IMR-90 (cell line): ENCODE results near the gene CARMIL1. TPM values are rescaled to one million over a fixed set of nuclear protein-coding genes. Genes with fewer than 3 reads are reported as not detected.
A peak's percentile ranks its signal among the peaks of the same experiment; 100 is the strongest.

ENCODE experiments used
- ATAC-seq: fragments of 200-7000 bp; cut with Tn5 transposase; 2 replicates; pipeline ENCODE4 v1.9.1; 2020; ENCODE audit warnings: low read depth, mild to moderate bottlenecking, moderate library complexity
- BruUV-seq: library from RNA; stranded (reverse); fragments of 400-500 nt; replicated peaks from 2 replicates; lab custom pipeline; 2021; lab: Mats Ljungman, UMichigan
- CTCF ChIA-PET: fragments of 300-600 bp; formaldehyde crosslinking; extraction: SDS; loops from one replicate; lab custom pipeline; 2021; ENCODE audit warnings: antibody characterized with exemption; lab: Yijun Ruan, JAX
- POLR2A ChIA-PET: fragments of 300-600 bp; sonication (Branson Sonifier 250); formaldehyde crosslinking; loops from one replicate; lab custom pipeline; 2022; ENCODE audit warnings: antibody characterized with exemption; ENCODE audit not compliant: unreplicated experiment; lab: Charles Lee
- DNase-seq: peaks from one replicate; pipeline ENCODE4 v3.0.0; 2013
- H2AFZ ChIP-seq: replicated peaks from 2 replicates; pipeline ENCODE3; 2013; ENCODE audit warnings: low read length, mild to moderate bottlenecking; ENCODE audit not compliant: poor library complexity
- H2AK5ac ChIP-seq: 2 replicates; pipeline ENCODE4 v1.6.1; 2013; ENCODE audit warnings: low read depth, low read length, inconsistent platforms
- H2AK9ac ChIP-seq: replicated peaks from 2 replicates; pipeline ENCODE3; 2013; ENCODE audit warnings: mild to moderate bottlenecking, low read depth, low read length, moderate library complexity; ENCODE audit not compliant: poor library complexity
- H2BK120ac ChIP-seq: 2 replicates; pipeline ENCODE4 v1.6.1; 2013; ENCODE audit warnings: low read depth, low read length, inconsistent platforms
- H2BK15ac ChIP-seq: 3 replicates; pipeline ENCODE4 v1.6.1; 2013; ENCODE audit warnings: low read depth, low read length, inconsistent platforms
- H2BK20ac ChIP-seq: 2 replicates; pipeline ENCODE4 v1.6.1; 2013; ENCODE audit warnings: low read depth, mild to moderate bottlenecking, inconsistent platforms, low read length, moderate library complexity
- H2BK5ac ChIP-seq: 2 replicates; pipeline ENCODE4 v1.6.1; 2013; ENCODE audit warnings: mild to moderate bottlenecking, low read depth, low read length, inconsistent platforms; ENCODE audit not compliant: poor library complexity, severe bottlenecking
- H3K14ac ChIP-seq: replicated peaks from 2 replicates; pipeline ENCODE4 v1.6.1; 2013; ENCODE audit warnings: low read depth, low read length, inconsistent platforms
- H3K18ac ChIP-seq: 2 replicates; pipeline ENCODE4 v1.6.1; 2013; ENCODE audit warnings: low read depth, low read length, control low read depth
- H3K23ac ChIP-seq: 2 replicates; pipeline ENCODE4 v1.6.1; 2013; ENCODE audit warnings: low read depth, low read length, inconsistent platforms
- H3K27ac ChIP-seq: 2 replicates; pipeline ENCODE4 v1.5.1; 2013; ENCODE audit warnings: mild to moderate bottlenecking, control low read depth, low read length; ENCODE audit not compliant: insufficient read depth
- H3K27me3 ChIP-seq: 2 replicates; pipeline ENCODE4 v1.6.1; 2013; ENCODE audit warnings: low read length; ENCODE audit not compliant: control insufficient read depth, insufficient read depth
- H3K36me3 ChIP-seq: 2 replicates; pipeline ENCODE4 v1.6.1; 2013; ENCODE audit warnings: low read length, mixed read lengths; ENCODE audit not compliant: control insufficient read depth, insufficient read depth
- H3K4ac ChIP-seq: 2 replicates; pipeline ENCODE4 v1.6.1; 2013; ENCODE audit warnings: low read depth, low read length, inconsistent platforms
- H3K4me1 ChIP-seq: 2 replicates; pipeline ENCODE4 v1.6.1; 2013; ENCODE audit warnings: low read length, mixed read lengths; ENCODE audit not compliant: control insufficient read depth, insufficient read depth
- H3K4me2 ChIP-seq: 2 replicates; pipeline ENCODE4 v1.6.1; 2013; ENCODE audit warnings: low read depth, mild to moderate bottlenecking, control low read depth, low read length, moderate library complexity
- H3K4me3 ChIP-seq: 2 replicates; pipeline ENCODE4 v1.5.1; 2013; ENCODE audit warnings: low read depth, mild to moderate bottlenecking, control low read depth, low read length, moderate library complexity; ENCODE audit not compliant: insufficient read depth
- H3K56ac ChIP-seq: 2 replicates; pipeline ENCODE4 v1.6.1; 2013; ENCODE audit warnings: low read length, inconsistent platforms; ENCODE audit not compliant: insufficient read depth; ENCODE audit errors: extremely low read depth
- H3K79me1 ChIP-seq, 2 experiments: 2 replicates each; pipeline ENCODE4 v1.6.1; 2013; ENCODE audit warnings: low read length in 2 of 2, inconsistent platforms in 1 of 2, low read depth in 1 of 2
- H3K9ac ChIP-seq: 2 replicates; pipeline ENCODE4 v1.6.1; 2013; ENCODE audit warnings: low read depth, low read length, control low read depth
- H3K9me1 ChIP-seq: 2 replicates; pipeline ENCODE4 v1.6.1; 2013; ENCODE audit warnings: low read length, inconsistent platforms; ENCODE audit not compliant: insufficient read depth
- H3K9me3 ChIP-seq: 2 replicates; pipeline ENCODE4 v1.6.1; 2013; ENCODE audit warnings: low read length; ENCODE audit not compliant: control insufficient read depth, insufficient read depth
- H4K20me1 ChIP-seq: 2 replicates; pipeline ENCODE4 v1.6.1; 2013; ENCODE audit warnings: low read length, inconsistent platforms; ENCODE audit not compliant: insufficient read depth
- H4K5ac ChIP-seq: 2 replicates; pipeline ENCODE4 v1.6.1; 2013; ENCODE audit warnings: mild to moderate bottlenecking, low read depth, low read length, control low read depth
- H4K8ac ChIP-seq, 2 experiments: 2 replicates each; pipeline ENCODE4 v1.6.1; 2013; ENCODE audit warnings: low read depth in 2 of 2, low read length in 2 of 2, control low read depth in 1 of 2, inconsistent platforms in 1 of 2
- H4K91ac ChIP-seq: 2 replicates; pipeline ENCODE4 v1.6.1; 2013; ENCODE audit warnings: low read depth, low read length, inconsistent platforms; ENCODE audit not compliant: insufficient read depth
- BHLHE40 ChIP-seq: fragments of 150-350 bp; IDR thresholded peaks from 2 replicates; pipeline ENCODE4 v1.6.1; 2016; ENCODE audit warnings: mild to moderate bottlenecking, low read depth, low read length
- CEBPB ChIP-seq: IDR thresholded peaks from 2 replicates; pipeline ENCODE4 v1.6.1; 2012; ENCODE audit warnings: low read depth, low read length, improper control_type of control experiment
- CHD1 ChIP-seq: IDR thresholded peaks from 2 replicates; pipeline ENCODE4 v1.6.1; 2012; ENCODE audit warnings: low read depth, low read length, improper control_type of control experiment
- FOS ChIP-seq: fragments of 150-350 bp; IDR thresholded peaks from 2 replicates; pipeline ENCODE4 v1.6.1; 2016; ENCODE audit warnings: low read depth, low read length
- MXI1 ChIP-seq: IDR thresholded peaks from 2 replicates; pipeline ENCODE4 v1.6.1; 2012; ENCODE audit warnings: low read depth, mild to moderate bottlenecking, low read length, moderate library complexity, borderline replicate concordance
- NFE2L2 ChIP-seq: fragments of 150-350 bp; IDR thresholded peaks from 2 replicates; pipeline ENCODE4 v1.6.1; 2016; ENCODE audit warnings: low read depth, mild to moderate bottlenecking, low read length
- POLR2A ChIP-seq: IDR thresholded peaks from 2 replicates; pipeline ENCODE4 v1.6.1; 2012; ENCODE audit warnings: mild to moderate bottlenecking, low read depth, low read length
- RAD21 ChIP-seq: IDR thresholded peaks from 2 replicates; pipeline ENCODE4 v1.6.1; 2012; ENCODE audit warnings: low read length, improper control_type of control experiment
- RCOR1 ChIP-seq: IDR thresholded peaks from 2 replicates; pipeline ENCODE4 v1.6.1; 2012; ENCODE audit warnings: mild to moderate bottlenecking, low read length, improper control_type of control experiment; ENCODE audit not compliant: insufficient replicate concordance
- RFX5 ChIP-seq: IDR thresholded peaks from 2 replicates; pipeline ENCODE4 v1.8.0; 2012; ENCODE audit warnings: low read depth, mild to moderate bottlenecking, low read length, moderate library complexity
- SMC3 ChIP-seq: fragments of 150-350 bp; IDR thresholded peaks from 2 replicates; pipeline ENCODE4 v1.6.1; 2016; ENCODE audit warnings: low read depth, mild to moderate bottlenecking, antibody characterized with exemption, low read length, moderate library complexity
- WGBS, 2 experiments: methylation state at CpG; one replicate each; pipeline versions ENCODE4 v1.1.5 to v1.1.7; 2013; ENCODE audit warnings: missing lambda C conversion rate in 2 of 2; ENCODE audit not compliant: insufficient read length in 1 of 2; ENCODE audit errors: extremely low coverage in 2 of 2; 5-methylcytosine and 5-hydroxymethylcytosine counted together
- dilution Hi-C: fragments of 300-500 bp; cut with HindIII; formaldehyde crosslinking; loops from one replicate; pipeline ENCODE4 v1.14.3; 2018; ENCODE audit warnings: low sequenced_read_pairs; ENCODE audit not compliant: unreplicated experiment
- in situ Hi-C: fragments of 300-500 bp; cut with MboI; formaldehyde crosslinking; loops from 3 replicates; pipeline ENCODE4 v1.14.3; 2019; ENCODE audit warnings: low sequenced_read_pairs, inconsistent platforms, mixed read lengths
- intact Hi-C: fragments of 100-400 bp; cut with micrococcal nuclease; formaldehyde crosslinking; loops from 2 replicates; pipeline ENCODE4 v1.10.0; 2022
- polyA plus RNA-seq, 3 experiments: library from polyadenylated mRNA; depleted of rRNA; stranded (reverse); fragments of >200 nt; gene quantifications; 2 replicates each; pipeline ENCODE4 v1.2.3, GENCODE V29; 2012; ENCODE audit warnings: low replicate concordance in 1 of 3
- total RNA-seq: library from RNA; depleted of rRNA; stranded (reverse); fragments of >200 nt; gene quantifications from 2 replicates; pipeline ENCODE4 v1.2.3, GENCODE V29; 2012
- TF ChIP-seq, protein P1 (sequence below): fragments of 150-350 bp; IDR thresholded peaks from 2 replicates; pipeline ENCODE4 v1.6.1; 2016; ENCODE audit warnings: low read depth, mild to moderate bottlenecking, low read length, moderate library complexity, borderline replicate concordance
- TF ChIP-seq, protein P2 (sequence below): fragments of 150-350 bp; IDR thresholded peaks from 2 replicates; pipeline ENCODE4 v1.6.1; 2017; ENCODE audit warnings: mild to moderate bottlenecking, antibody characterized with exemption, low read length, low read depth

The CARMIL1 gene
- total and polyA plus RNA-seq, 2 of the 4 experiments (the other 2 are of a cell fraction): 1.3 to 2.9 TPM

DNA sequence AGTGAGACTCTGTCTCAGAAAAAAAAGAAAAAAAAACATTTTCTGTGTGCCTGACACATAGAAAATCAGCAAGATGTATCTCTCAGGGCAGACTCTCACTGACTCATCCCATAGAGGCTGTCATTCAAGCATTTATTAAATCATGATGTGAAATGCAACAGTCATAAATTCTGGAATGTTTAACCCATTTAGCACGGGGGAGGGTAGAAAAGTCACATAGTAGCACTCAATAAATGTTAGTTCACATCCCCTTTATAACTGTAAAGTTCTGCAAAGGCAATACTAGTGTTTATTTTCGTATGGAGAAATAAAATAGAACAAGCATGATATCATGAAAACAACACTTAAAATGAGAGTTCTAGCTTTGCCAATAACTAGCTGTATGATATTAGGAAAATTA lies 15.5 kb upstream of the CARMIL1 start:
- no peak overlapping the region for H3K4me2 ChIP-seq
- H2AK9ac ChIP-seq: no peak overlapping the region
- H3K4ac ChIP-seq: no peak overlapping the region
- ChIA-PET CTCF (no interaction called here), POLR2A (no interaction called here)
- no peak overlapping the region for H3K56ac ChIP-seq
- H2BK15ac ChIP-seq: no peak overlapping the region
- H2AK5ac ChIP-seq: no peak overlapping the region
- dilution Hi-C loops (no loop called here), intact Hi-C loops (loop anchor here (10.0 kb wide), 1 partner anchor 451 kb away; no protein-coding TSS in a partner anchor), in situ Hi-C loops (loop anchor here (10.0 kb wide), 1 partner anchor 301 kb away; no protein-coding TSS in a partner anchor)
- no peaks in the 10 kb centered on the region for H4K20me1 ChIP-seq
- no peak overlapping the region for H2BK120ac ChIP-seq
- H3K23ac ChIP-seq: no peak overlapping the region
- no peak overlapping the region for H3K9ac ChIP-seq
- no peak overlapping the region for H2BK20ac ChIP-seq
- no peak overlapping the region for H4K8ac ChIP-seq
- H3K27ac ChIP-seq: no peak overlapping the region
- H3K9me1 ChIP-seq: no peaks in the 10 kb centered on the region
- WGBS, 2 experiments: no CpG with 5 or more reads among the region's 2 CpGs
- H3K79me1 ChIP-seq: no peaks in the 10 kb centered on the region
- BruUV-seq: no TSS peak
- peak; percentile 67 for ATAC-seq
- no peaks in the 10 kb centered on the region for H3K27me3 ChIP-seq
- no peak overlapping the region for H3K14ac ChIP-seq
- TF ChIP-seq CEBPB (no peak), MXI1 (no peak), RFX5 (no peak), RCOR1 (no peak), NFE2L2 (no peak), RAD21 (no peak), SMC3 (no peak), CHD1 (no peak), FOS (no peak), BHLHE40 (no peak), POLR2A (no peak)
- TF ChIP-seq, protein P1, sequence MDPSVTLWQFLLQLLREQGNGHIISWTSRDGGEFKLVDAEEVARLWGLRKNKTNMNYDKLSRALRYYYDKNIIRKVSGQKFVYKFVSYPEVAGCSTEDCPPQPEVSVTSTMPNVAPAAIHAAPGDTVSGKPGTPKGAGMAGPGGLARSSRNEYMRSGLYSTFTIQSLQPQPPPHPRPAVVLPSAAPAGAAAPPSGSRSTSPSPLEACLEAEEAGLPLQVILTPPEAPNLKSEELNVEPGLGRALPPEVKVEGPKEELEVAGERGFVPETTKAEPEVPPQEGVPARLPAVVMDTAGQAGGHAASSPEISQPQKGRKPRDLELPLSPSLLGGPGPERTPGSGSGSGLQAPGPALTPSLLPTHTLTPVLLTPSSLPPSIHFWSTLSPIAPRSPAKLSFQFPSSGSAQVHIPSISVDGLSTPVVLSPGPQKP: no peak
- TF ChIP-seq, protein P2, sequence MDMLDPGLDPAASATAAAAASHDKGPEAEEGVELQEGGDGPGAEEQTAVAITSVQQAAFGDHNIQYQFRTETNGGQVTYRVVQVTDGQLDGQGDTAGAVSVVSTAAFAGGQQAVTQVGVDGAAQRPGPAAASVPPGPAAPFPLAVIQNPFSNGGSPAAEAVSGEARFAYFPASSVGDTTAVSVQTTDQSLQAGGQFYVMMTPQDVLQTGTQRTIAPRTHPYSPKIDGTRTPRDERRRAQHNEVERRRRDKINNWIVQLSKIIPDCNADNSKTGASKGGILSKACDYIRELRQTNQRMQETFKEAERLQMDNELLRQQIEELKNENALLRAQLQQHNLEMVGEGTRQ: no peak
- H2AFZ ChIP-seq: no peak overlapping the region
- H2BK5ac ChIP-seq: no peak overlapping the region
- H3K4me3 ChIP-seq: no peak overlapping the region
- H3K9me3 ChIP-seq: no peaks in the 10 kb centered on the region
- H4K91ac ChIP-seq: no peak overlapping the region
- DNase-seq: peak; percentile 40
- H3K4me1 ChIP-seq: no peaks in the 10 kb centered on the region
- no peak overlapping the region for H4K5ac ChIP-seq
- H3K36me3 ChIP-seq: no peaks in the 10 kb centered on the region
- no peak overlapping the region for H3K18ac ChIP-seq
